H1 (cell line): ENCODE measurements around the gene NDST4. TPM values are rescaled to one million over a fixed set of nuclear protein-coding genes. Genes with fewer than 3 reads are reported as not detected.

Experiments used
- CTCF ChIA-PET: fragments of 300-600 bp; sonication (Branson Sonifier 250); formaldehyde crosslinking; loops from one replicate; lab custom pipeline; 2021; ENCODE audit not compliant: partially characterized antibody; lab: Charles Lee
- POLR2A ChIA-PET: fragments of 300-600 bp; sonication (Branson Sonifier 250); formaldehyde crosslinking; loops from one replicate; lab custom pipeline; 2021; ENCODE audit warnings: inconsistent platforms; ENCODE audit not compliant: partially characterized antibody; lab: Charles Lee
- DNase-seq, 2 experiments: peaks; one replicate each; pipeline versions ENCODE4 v3.0.0 to v3.0.0-alpha.2; 2010 to 2022; ENCODE audit warnings: low spot score in 2 of 2, low read depth in 1 of 2, mixed read lengths in 1 of 2
- FAIRE-seq: peaks from 2 replicates; lab custom pipeline; 2011; peaks lifted over from hg19 to GRCh38; lab: Jason Lieb, UNC
- H2AFZ ChIP-seq: 2 replicates; pipeline ENCODE4 v1.8.1; 2012; ENCODE audit warnings: low read length, inconsistent platforms
- H2AK5ac ChIP-seq: 2 replicates; pipeline ENCODE4 v1.6.1; 2013; ENCODE audit warnings: low read depth, low read length
- H2BK120ac ChIP-seq: replicated peaks from 2 replicates; pipeline ENCODE3; 2013; ENCODE audit warnings: low read depth, low read length, inconsistent platforms
- H2BK12ac ChIP-seq: 2 replicates; pipeline ENCODE4 v1.6.1; 2013; ENCODE audit warnings: low read depth, low read length
- H2BK15ac ChIP-seq: 2 replicates; pipeline ENCODE4 v1.6.1; 2013; ENCODE audit warnings: low read length
- H2BK20ac ChIP-seq: 2 replicates; pipeline ENCODE4 v1.6.1; 2013; ENCODE audit warnings: low read length
- H2BK5ac ChIP-seq: 2 replicates; pipeline ENCODE4 v1.6.1; 2013; ENCODE audit warnings: low read depth, low read length
- H3K14ac ChIP-seq: 2 replicates; pipeline ENCODE4 v1.6.1; 2013; ENCODE audit warnings: inconsistent platforms; ENCODE audit not compliant: insufficient read length
- H3K18ac ChIP-seq: 2 replicates; pipeline ENCODE4 v1.6.1; 2013; ENCODE audit warnings: low read length; ENCODE audit errors: extremely low read depth
- H3K23ac ChIP-seq: 2 replicates; pipeline ENCODE4 v1.6.1; 2013; ENCODE audit warnings: inconsistent platforms; ENCODE audit not compliant: insufficient read length
- H3K23me2 ChIP-seq: 2 replicates; pipeline ENCODE4 v1.6.1; 2013; ENCODE audit warnings: low read depth, low read length
- H3K27ac ChIP-seq: 2 replicates; pipeline ENCODE4 v1.6.1; 2011; ENCODE audit warnings: low read depth, low read length, inconsistent platforms
- H3K27me3 ChIP-seq, 4 experiments: replicated peaks in 1 of 4; 1 replicate in 1 of 4; 2 replicates in 3 of 4; pipeline versions ENCODE4 v1.6.1 to v1.8.1; 2011 to 2013; ENCODE audit warnings: low read length in 3 of 4, mild to moderate bottlenecking in 3 of 4, inconsistent platforms in 2 of 4, mixed read lengths in 2 of 4, moderate library complexity in 1 of 4; ENCODE audit not compliant: control insufficient read depth in 3 of 4, insufficient read depth in 3 of 4; ENCODE audit errors: extremely low read depth in 1 of 4
- H3K36me3 ChIP-seq, 4 experiments: 2 replicates each; pipeline versions ENCODE4 v1.6.1 to v1.8.1; 2011 to 2013; ENCODE audit warnings: mild to moderate bottlenecking in 4 of 4, low read length in 3 of 4, moderate library complexity in 2 of 4, control low read depth in 1 of 4, inconsistent platforms in 1 of 4; ENCODE audit not compliant: insufficient read depth in 4 of 4, control insufficient read depth in 2 of 4
- H3K4ac ChIP-seq: replicated peaks from 2 replicates; pipeline ENCODE3; 2013; ENCODE audit warnings: low read length, low read depth, mixed read lengths, inconsistent platforms; ENCODE audit not compliant: insufficient read length
- H3K4me1 ChIP-seq, 4 experiments: replicated peaks in 1 of 4; 1 replicate in 1 of 4; 2 replicates in 3 of 4; pipeline versions ENCODE4 v1.6.1 to v1.8.1; 2011 to 2013; ENCODE audit warnings: low read length in 3 of 4, inconsistent platforms in 2 of 4, mixed read lengths in 1 of 4; ENCODE audit not compliant: insufficient read depth in 4 of 4, control insufficient read depth in 3 of 4
- H3K4me2 ChIP-seq, 2 experiments: 2 replicates each; pipeline versions ENCODE4 v1.6.1 to v1.8.1; 2011 to 2013; ENCODE audit warnings: low read depth in 2 of 2, low read length in 2 of 2, control low read depth in 1 of 2, inconsistent platforms in 1 of 2, mild to moderate bottlenecking in 1 of 2; ENCODE audit not compliant: insufficient read depth in 1 of 2
- H3K4me3 ChIP-seq, 4 experiments: fragments of 200-600, 300-600 bp in 1 of 4; sonication (generic), shearing (Covaris generic), sonication (Bioruptor Twin) in 1 of 4; 2 replicates each; pipeline versions ENCODE4 v1.5.1 to v1.8.1; 2011 to 2016; ENCODE audit warnings: low read length in 4 of 4, low read depth in 3 of 4, control low read depth in 2 of 4, inconsistent platforms in 2 of 4, mild to moderate bottlenecking in 2 of 4, mixed read lengths in 1 of 4, moderate library complexity in 1 of 4; ENCODE audit not compliant: insufficient read depth in 2 of 4; ENCODE audit errors: extremely low read depth in 1 of 4
- H3K56ac ChIP-seq: replicated peaks from 2 replicates; pipeline ENCODE3; 2013; ENCODE audit warnings: low read depth, mild to moderate bottlenecking, mixed read lengths, low read length, inconsistent platforms; ENCODE audit not compliant: insufficient read length
- H3K79me1 ChIP-seq: 2 replicates; pipeline ENCODE4 v1.6.1; 2013; ENCODE audit warnings: low read depth, low read length, control low read depth
- H3K79me2 ChIP-seq, 2 experiments: 2 replicates each; pipeline versions ENCODE4 v1.6.1 to v1.8.1; 2012 to 2013; ENCODE audit warnings: low read length in 2 of 2, mild to moderate bottlenecking in 2 of 2, inconsistent platforms in 1 of 2; ENCODE audit not compliant: insufficient read depth in 2 of 2, control insufficient read depth in 1 of 2
- H3K9ac ChIP-seq, 4 experiments: replicated peaks in 1 of 4; 1 replicate in 1 of 4; 2 replicates in 3 of 4; pipeline versions ENCODE4 v1.6.1 to v1.8.1; 2011 to 2013; ENCODE audit warnings: low read depth in 3 of 4, low read length in 3 of 4, control low read depth in 2 of 4, mild to moderate bottlenecking in 2 of 4, moderate library complexity in 2 of 4, inconsistent platforms in 1 of 4; ENCODE audit errors: extremely low read depth in 1 of 4
- H3K9me3 ChIP-seq, 2 experiments: 2 replicates each; pipeline versions ENCODE4 v1.6.1 to v1.8.1; 2012 to 2013; ENCODE audit warnings: mild to moderate bottlenecking in 2 of 2, moderate library complexity in 2 of 2, control low read depth in 1 of 2, inconsistent platforms in 1 of 2, low read depth in 1 of 2, low read length in 1 of 2, mixed read lengths in 1 of 2; ENCODE audit not compliant: insufficient read depth in 2 of 2
- H4K20me1 ChIP-seq, 2 experiments: replicated peaks in 1 of 2; 2 replicates each; pipeline versions ENCODE3 to v1.8.1; 2011 to 2013; ENCODE audit warnings: inconsistent platforms in 2 of 2, low read length in 2 of 2, mild to moderate bottlenecking in 1 of 2; ENCODE audit not compliant: insufficient read depth in 2 of 2, control insufficient read depth in 1 of 2
- H4K5ac ChIP-seq: 2 replicates; pipeline ENCODE4 v1.6.1; 2013; ENCODE audit warnings: low read length, low read depth, mixed read lengths, inconsistent platforms; ENCODE audit not compliant: insufficient read length
- H4K8ac ChIP-seq: 2 replicates; pipeline ENCODE4 v1.8.0; 2013; ENCODE audit warnings: mild to moderate bottlenecking, moderate library complexity, low read length, inconsistent platforms; ENCODE audit not compliant: insufficient read depth; ENCODE audit errors: extremely low read depth
- H4K91ac ChIP-seq: replicated peaks from 2 replicates; pipeline ENCODE3; 2013; ENCODE audit warnings: low read length, mixed read lengths, inconsistent platforms; ENCODE audit not compliant: insufficient read length
- ASH2L ChIP-seq: fragments of 200-600, 300-600 bp; sonication (generic); IDR thresholded peaks from one replicate; pipeline ENCODE4 v1.7.1; 2017; ENCODE audit warnings: low read length
- CTCF ChIP-seq, 3 experiments: IDR thresholded peaks; 1 replicate in 2 of 3; 2 replicates in 1 of 3; pipeline versions ENCODE4 v1.5.1 to v1.6.1; 2011; ENCODE audit warnings: low read length in 3 of 3, mild to moderate bottlenecking in 3 of 3, inconsistent platforms in 2 of 3, low read depth in 1 of 3, moderate library complexity in 1 of 3; ENCODE audit not compliant: insufficient read depth in 1 of 3; ENCODE audit errors: control extremely low read depth in 1 of 3
- FOSL1 ChIP-seq: IDR thresholded peaks from 2 replicates; pipeline ENCODE4 v1.6.1; 2011; ENCODE audit warnings: mild to moderate bottlenecking, low read depth, low read length, moderate library complexity; ENCODE audit not compliant: insufficient read depth
- KDM4A ChIP-seq: IDR thresholded peaks from one replicate; pipeline ENCODE4 v1.7.1; 2012; ENCODE audit warnings: low read depth, mild to moderate bottlenecking, moderate library complexity, low read length, inconsistent platforms; ENCODE audit not compliant: severe bottlenecking
- NRF1 ChIP-seq: IDR thresholded peaks from 2 replicates; pipeline ENCODE4 v1.6.1; 2011; ENCODE audit warnings: mild to moderate bottlenecking, low read depth, low read length, improper control_type of control experiment
- PHF8 ChIP-seq: fragments of 200-600 bp; sonication (generic); conservative IDR thresholded peaks from 2 replicates; pipeline ENCODE4 v1.7.1; 2012; ENCODE audit warnings: low read depth, mild to moderate bottlenecking, inconsistent platforms, low read length, moderate library complexity
- RBBP5 ChIP-seq: IDR thresholded peaks from 2 replicates; pipeline ENCODE4 v1.7.1; 2012; ENCODE audit warnings: low read depth, mild to moderate bottlenecking, inconsistent platforms, low read length, moderate library complexity, borderline replicate concordance
- RXRA ChIP-seq: IDR thresholded peaks from 2 replicates; pipeline ENCODE4 v1.6.1; 2011; ENCODE audit warnings: low read depth, mild to moderate bottlenecking, low read length, moderate library complexity; ENCODE audit not compliant: insufficient read depth
- SIRT6 ChIP-seq: IDR thresholded peaks from one replicate; pipeline ENCODE4 v1.7.1; 2012; ENCODE audit warnings: low read length, inconsistent platforms
- TBP ChIP-seq: IDR thresholded peaks from 2 replicates; pipeline ENCODE4 v1.6.1; 2011; ENCODE audit warnings: low read depth, low read length, improper control_type of control experiment
- TCF12 ChIP-seq: IDR thresholded peaks from 2 replicates; pipeline ENCODE4 v1.6.1; 2011; ENCODE audit warnings: low read depth, mild to moderate bottlenecking, low read length
- WGBS, 2 experiments: shearing (Covaris generic) in 1 of 2; methylation state at CpG; one replicate each; pipeline versions ENCODE4 v1.1.6 to v1.1.7; 2013 to 2015; ENCODE audit warnings: low lambda C conversion rate in 2 of 2, mixed read lengths in 2 of 2, inconsistent platforms in 1 of 2, low coverage in 1 of 2, missing lambda C conversion rate in 1 of 2; ENCODE audit not compliant: insufficient replicate concordance in 2 of 2, insufficient coverage in 1 of 2, insufficient read length in 1 of 2; ENCODE audit errors: extremely low coverage in 1 of 2, missing lambda C conversion rate in 1 of 2; 5-methylcytosine and 5-hydroxymethylcytosine counted together
- polyA plus RNA-seq, 7 experiments: library from polyadenylated mRNA; depleted of rRNA in 3 of 7; stranded (reverse) in 5 of 7; unstranded in 2 of 7; fragments of >200 nt in 5 of 7; fragments of 200-250 nt in 2 of 7; gene quantifications; 1 replicate in 5 of 7; 2 replicates in 1 of 7; 4 replicates in 1 of 7; pipeline versions ENCODE4 v1.2.1 to v1.2.3, GENCODE V29; 2011 to 2013; ENCODE audit warnings: missing spikeins in 2 of 7, mixed read lengths in 2 of 7
- total RNA-seq: library from RNA; stranded (reverse); fragmentation: NEBNext Ultra II Directional; extraction: Animal tissue kit (Norgen Biotek cat#: 25700); gene quantifications from 2 replicates; pipeline ENCODE4 v1.2.1, GENCODE V29; 2021

Gene NDST4
- total and polyA plus RNA-seq, 2 of the 8 experiments (the other 6 are each of a cell fraction or from before 2014, with no cell fraction given): 0.02 TPM; not detected in 1

- CTCF ChIA-PET: interaction anchor here (1.3 kb wide), 1 partner anchor 14 kb away, joined by 4 read pairs; no protein-coding TSS in a partner anchor
- Histone ChIP-seq H2BK120ac (no peak overlapping the region), H3K4me2 (no peak overlapping the region), H3K23ac (no peak overlapping the region), H3K4me3 (no peak overlapping the region)
- WGBS, 2 experiments: 95% methylated on average over 2 of the region's 2 CpGs; no CpG with 5 or more reads in 1 of the 2 experiments
- TF ChIP-seq SIRT6 (no peak), KDM4A (no peak), RBBP5 (no peak), NRF1 (no peak), ASH2L (no peak), TBP (no peak), CTCF (IDR thresholded peaks at IDR 0.05; ENCODE audit: control extremely low read depth in 1 of 3, insufficient read depth in 1 of 3, low read depth in 1 of 3, low read length in 3 of 3) (no peak), PHF8 (no peak), RXRA (no peak), FOSL1 (no peak), TCF12 (no peak)
- TF ChIP-seq, all 59 proteins: peak for 0
- no peak for FAIRE-seq
- Histone ChIP-seq H3K18ac (no peak overlapping the region), H2BK15ac (no peak overlapping the region), H3K4ac (no peak overlapping the region), H2BK20ac (no peak overlapping the region), H4K8ac (no peak overlapping the region), H3K9me3 (no peaks in the 10 kb centered on the region), H3K14ac (no peak overlapping the region), H3K36me3 (no peaks in the 10 kb centered on the region), H3K27ac (no peak overlapping the region), H4K91ac (no peak overlapping the region), H3K56ac (no peak overlapping the region), H2AK5ac (no peak overlapping the region), H3K79me2 (no peaks in the 10 kb centered on the region), H3K9ac (no peak overlapping the region), H2BK5ac (no peak overlapping the region), H3K4me1 (peaks cover 0 to 2% (median 0%) of the 10 kb centered on the region in 4 experiments; a peak in 1 of 7 replicates), H4K20me1 (no peaks in the 10 kb centered on the region), H2AFZ (no peak overlapping the region), H3K23me2 (no peaks in the 10 kb centered on the region), H2BK12ac (no peak overlapping the region), H4K5ac (no peak overlapping the region), H3K79me1 (no peaks in the 10 kb centered on the region), H3K27me3 (no peaks in the 10 kb centered on the region)
- DNase-seq: no peak
- POLR2A ChIA-PET: no interaction called here
Measured at GRCh38 chr4:115028682-115029410, 84.6 kb downstream of the NDST4 start.
